Activated CD4-positive, alpha-beta T cell treated with anti-CD3 and anti-CD28 coated beads, Interleukin-2, amount 50 U/mL, for 24 hours (primary cell): ENCODE results near the gene UGGT1.

ENCODE experiments used
- DNase-seq, 2 donors: peaks; one replicate each; pipeline ENCODE4 v3.0.0-alpha.2; 2020; ENCODE audit warnings: low read depth in 1 of 2, low spot score in 1 of 2

The UGGT1 gene

DNA sequence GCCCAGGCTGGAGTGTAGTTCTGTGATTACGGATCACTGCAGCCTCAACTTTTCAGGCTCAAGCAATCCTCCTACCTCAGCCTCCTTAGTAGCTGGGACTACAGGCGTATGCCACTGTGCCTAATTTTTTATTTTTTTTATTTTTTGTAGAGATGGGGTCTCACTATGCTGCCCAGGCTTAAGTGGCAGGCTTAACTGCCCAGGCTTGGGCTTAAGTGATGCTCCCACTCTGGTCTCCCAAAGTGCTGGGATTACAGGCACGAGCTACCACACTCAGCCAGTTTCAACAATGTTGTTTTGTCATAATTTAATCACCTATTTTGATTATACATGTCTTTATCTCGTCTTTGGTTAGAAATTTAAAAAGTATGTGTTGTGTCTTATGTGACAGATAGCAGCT is 18.2 kb downstream of the UGGT1 start:
- no peak for DNase-seq

DNA sequence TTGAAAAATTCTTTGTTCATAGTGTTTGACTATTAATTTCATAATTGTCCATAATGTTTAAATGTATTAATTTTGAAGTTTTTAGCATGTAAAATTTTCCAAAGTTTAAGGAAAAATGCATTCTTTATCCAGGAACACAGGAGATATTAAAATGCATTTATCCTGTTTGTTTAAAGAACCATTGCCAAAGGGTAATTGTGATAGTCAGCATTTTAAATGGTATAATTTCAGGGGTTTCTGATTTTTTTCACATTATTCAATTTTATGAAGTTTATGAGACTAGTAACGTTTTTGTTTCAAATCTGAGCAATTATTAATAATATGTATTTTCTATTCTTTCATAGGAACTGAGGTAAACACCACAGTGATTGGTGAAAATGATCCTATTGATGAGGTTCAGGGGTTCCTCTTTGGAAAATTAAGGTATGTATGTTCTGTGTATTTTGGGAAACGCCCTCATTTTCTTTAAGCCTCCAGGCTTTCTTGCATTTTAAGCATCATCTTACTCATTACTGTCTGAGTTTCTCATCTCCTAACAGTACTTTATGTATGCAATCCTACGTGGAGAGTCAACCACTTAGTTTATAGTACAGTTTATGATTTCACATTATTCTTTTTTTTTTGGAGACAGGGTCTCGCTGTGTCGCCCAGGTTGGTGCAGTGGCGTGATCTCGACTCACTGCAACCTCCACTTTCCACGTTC is 25.1 kb downstream of the UGGT1 start:
- DNase-seq, result no peak

DNA sequence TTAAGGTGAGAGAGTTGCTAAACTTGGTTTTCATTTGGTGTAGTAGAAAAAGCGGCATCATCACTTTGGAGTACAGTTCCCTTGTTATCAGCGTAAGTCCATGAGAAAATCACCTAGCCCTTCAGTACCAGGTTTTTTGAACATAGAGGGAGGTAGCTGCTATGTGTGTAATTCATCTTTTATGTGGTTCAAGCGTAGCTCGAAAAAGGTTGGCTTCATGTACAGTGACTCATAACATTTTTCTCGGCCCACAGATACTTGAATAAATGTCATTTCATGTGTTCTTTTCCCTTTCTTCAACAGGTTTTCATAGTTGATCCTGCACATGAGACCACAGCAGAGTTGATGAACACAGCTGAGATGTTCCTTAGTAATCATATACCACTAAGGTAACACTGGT is 43.6 kb downstream of the UGGT1 start:
- DNase-seq, result no peak

GRCh38 chr2:128137094-128137616 is 46.2 kb downstream of the UGGT1 start:
- DNase-seq, result no peak

DNA sequence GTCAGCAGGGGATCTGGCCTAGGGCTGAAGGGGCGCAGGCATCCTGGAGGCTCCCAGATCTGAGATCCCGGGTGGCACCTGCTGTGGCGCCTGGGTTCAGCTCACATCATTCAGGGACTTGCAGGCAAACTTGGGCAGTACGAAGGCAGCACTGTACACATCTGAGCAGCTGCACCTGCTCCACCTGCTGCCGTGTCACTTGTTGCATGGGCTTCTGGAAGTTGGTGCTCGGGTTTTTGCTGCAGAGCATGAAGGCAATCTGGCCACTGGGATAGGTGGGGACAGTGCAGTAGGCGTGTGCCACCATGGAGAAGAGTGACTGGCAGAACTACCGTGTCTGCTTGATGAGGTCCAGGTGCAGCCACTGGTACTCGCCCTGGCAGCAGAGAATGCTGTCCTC is 48.6 kb downstream of the UGGT1 start:
- no peak for DNase-seq

DNA sequence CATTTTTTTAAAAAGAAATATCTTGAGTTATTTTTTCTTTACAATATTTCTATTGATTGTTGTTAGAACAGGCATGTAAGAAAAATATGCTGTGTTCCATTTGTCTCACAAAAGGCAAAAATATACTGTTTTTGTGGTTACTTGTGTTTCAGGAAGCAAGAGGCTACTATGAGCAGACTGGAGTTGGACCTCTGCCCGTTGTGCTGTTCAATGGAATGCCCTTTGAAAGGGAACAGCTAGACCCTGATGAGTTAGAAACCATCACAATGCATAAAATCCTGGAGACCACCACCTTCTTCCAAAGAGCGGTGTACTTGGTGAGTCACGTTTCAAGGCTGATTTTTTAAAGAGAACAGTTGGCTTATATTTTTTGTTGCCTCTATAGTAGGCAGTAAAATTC is 54.7 kb downstream of the UGGT1 start:
- DNase-seq, result no peak

- no peak for DNase-seq
Observed at GRCh38 chr2:128153786-128154185, 62.8 kb downstream of the UGGT1 start.

DNA sequence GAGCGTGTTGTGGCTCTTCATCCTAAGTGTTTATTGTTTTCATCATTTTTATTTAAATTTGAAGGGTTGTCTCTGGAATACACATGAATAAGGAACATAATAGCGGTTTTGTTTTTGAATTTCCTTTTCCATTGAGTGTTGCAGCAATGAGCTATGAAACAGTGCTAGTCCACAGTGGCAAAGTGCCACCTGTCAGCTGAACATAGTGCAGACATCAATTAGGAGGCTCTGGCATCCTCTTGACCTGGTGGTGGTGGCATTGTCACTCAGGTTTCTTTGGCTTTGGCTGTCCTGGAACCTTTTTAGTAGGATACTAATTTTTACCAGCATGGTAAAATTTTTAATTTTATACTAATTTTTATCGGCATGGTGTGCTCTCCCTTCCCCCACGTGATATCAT is 63.2 kb downstream of the UGGT1 start:
- no peak for DNase-seq

DNA sequence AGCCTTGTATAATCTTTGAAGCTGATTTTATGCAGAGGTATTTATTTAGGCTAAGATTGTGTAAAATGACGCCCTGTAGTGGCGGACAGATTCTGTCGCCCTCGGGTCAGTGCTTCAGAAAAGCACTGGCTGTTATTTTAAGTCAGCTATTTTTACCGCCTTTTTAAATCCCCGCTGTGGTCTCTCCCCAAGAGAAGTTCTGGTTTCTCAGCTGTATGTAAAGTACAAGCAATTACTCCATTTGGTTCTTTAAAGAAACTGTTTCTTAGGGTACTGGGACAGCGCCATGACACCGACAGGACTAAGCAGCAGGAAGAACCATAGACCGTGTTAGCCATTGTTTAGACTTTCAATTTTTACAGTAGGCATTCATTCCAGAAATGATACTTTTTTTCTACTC is 65.0 kb downstream of the UGGT1 start:
- DNase-seq, result no peak

DNA sequence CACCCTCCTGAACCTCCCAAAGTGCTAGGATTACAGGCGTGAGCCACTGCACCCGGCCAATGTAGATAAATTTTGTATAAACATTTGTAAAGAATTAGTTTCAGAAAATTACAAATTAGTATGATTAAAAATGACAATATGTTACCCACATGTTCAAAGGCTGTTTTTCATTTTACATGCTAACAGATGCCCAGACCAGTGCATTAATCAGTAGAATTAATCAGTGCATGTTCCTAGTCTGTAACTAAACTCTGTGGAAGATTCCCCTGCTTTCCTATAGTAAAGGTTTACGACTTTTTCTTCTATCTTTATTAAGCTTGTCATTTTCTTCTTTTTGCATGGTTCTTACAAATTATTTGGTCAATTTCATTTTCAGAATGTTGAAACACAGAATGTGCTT is 65.8 kb downstream of the UGGT1 start:
- DNase-seq, result no peak

DNA sequence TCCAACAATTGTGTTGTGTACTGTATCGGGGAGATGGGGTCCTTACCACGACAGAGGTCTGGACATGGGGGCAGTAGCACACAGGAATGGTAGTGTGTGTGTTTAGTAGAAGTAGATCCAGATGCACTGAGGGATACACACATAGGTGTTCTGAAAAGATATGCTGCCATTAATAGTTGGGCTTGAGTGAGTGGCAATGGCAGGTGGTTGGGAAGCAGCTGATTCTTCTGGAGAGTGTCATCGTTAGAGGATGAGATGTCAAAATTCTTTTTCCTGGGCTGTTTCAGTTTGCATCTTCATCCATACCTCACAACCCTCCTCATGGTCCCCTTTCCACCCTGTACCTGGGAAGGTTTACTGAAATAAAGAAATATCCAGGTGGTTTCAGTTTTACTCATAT is 66.6 kb downstream of the UGGT1 start:
- no peak for DNase-seq

GRCh38 chr2:128158176-128158575 is 67.2 kb downstream of the UGGT1 start:
- DNase-seq, result no peak

DNA sequence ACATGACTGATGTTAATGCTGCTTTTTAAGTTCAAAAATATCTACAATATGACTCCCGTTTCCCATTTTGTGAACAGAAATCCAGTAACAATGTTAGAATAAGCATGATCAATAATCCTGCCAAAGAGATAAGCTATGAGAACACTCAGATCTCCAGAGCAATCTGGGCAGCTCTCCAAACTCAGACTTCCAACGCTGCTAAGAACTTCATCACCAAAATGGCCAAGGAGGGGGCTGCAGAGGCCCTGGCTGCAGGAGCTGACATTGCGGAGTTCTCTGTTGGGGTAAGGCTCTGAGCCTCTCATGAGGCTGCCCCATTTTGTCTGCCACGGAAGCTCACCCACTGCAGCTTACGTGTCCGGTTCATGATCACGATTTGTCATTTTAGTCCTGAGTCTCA is 68.4 kb downstream of the UGGT1 start:
- no peak for DNase-seq

DNA sequence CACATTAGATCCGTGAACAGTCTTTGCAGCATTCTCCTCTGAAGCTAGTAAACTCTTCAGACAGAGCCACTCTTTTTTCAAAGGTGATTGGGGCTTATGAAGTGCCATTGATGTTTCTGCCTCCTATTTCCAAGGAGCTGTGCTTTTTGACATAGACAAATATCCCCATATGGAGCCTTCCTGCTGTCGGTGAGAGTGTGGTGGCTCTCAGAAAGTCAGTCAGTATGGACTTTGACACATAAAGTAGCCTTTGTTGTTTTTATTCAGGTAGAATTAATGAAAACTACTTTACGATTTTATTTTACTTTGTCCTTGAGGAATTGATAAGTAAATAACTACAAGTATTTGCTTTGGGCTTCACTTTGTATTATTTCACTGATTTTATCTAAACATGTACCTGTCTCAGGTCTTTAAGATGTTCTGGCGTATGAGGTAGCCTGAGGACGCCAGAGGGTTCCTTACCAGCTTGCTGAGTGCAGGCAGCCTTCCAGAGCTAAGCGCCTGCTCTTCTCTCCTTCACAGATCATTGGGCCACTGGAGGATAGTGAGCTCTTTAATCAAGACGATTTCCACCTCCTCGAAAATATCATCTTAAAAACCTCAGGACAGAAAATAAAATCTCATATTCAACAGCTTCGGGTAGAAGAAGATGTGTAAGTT is 69.7 kb downstream of the UGGT1 start:
- DNase-seq, result no peak

DNA sequence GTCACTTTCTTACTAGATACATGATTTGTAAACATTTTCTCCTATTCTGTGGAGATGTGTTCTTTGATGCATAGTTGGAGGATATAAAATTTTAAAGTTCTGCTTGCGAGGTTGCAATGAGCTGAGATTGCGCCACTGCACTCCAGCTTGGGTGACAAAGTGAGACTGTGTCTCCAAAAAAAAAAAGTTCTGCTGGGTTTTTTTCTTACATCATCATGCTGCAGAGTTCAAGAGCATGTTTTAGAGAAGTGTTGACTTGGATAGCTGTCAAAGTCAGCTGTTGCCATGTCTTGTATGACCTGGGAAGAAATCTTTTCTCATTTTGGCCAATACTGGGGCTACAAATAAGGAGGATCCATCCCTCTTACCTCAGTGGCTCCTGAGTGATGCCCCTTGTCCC is 71.3 kb downstream of the UGGT1 start:
- no peak for DNase-seq

- DNase-seq, result no peak
Observed at GRCh38 chr2:128164311-128164710, 73.3 kb downstream of the UGGT1 start.

- DNase-seq, result no peak
Observed at GRCh38 chr2:128166746-128167353, 75.8 kb downstream of the UGGT1 start.

- no peak for DNase-seq
Observed at GRCh38 chr2:128169094-128169493, 78.1 kb downstream of the UGGT1 start.

GRCh38 chr2:128169497-128169896 is 78.5 kb downstream of the UGGT1 start:
- no peak for DNase-seq

- DNase-seq, result no peak
Observed at GRCh38 chr2:128169933-128170709, 79.1 kb downstream of the UGGT1 start.

- DNase-seq, result no peak
Observed at GRCh38 chr2:128170776-128171175, 79.8 kb downstream of the UGGT1 start.

DNA sequence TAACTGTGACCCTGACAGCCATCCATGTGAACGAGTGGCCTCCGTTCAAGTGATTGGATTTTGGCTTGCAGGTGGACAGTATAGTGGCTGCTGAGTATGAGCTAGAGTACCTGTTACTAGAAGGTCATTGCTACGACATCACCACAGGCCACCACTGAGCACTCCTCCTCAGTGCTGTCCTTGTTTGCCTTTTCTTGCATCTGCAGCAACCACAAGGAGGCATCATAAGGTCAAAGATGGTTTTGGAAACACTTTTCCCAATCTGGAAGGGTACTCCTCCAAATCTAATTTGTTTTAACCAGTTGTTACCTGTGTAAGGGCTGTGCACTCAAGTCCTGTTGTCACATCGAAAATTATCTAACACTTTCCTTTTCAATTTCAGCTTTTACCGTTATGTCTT is 81.2 kb downstream of the UGGT1 start:
- no peak for DNase-seq
